ENCODE data around the gene PRKCD.

GRCh38 chr3:53180305-53181023, 19.5 kb downstream of the PRKCD start:
- TF ChIP-seq, protein P1, sequence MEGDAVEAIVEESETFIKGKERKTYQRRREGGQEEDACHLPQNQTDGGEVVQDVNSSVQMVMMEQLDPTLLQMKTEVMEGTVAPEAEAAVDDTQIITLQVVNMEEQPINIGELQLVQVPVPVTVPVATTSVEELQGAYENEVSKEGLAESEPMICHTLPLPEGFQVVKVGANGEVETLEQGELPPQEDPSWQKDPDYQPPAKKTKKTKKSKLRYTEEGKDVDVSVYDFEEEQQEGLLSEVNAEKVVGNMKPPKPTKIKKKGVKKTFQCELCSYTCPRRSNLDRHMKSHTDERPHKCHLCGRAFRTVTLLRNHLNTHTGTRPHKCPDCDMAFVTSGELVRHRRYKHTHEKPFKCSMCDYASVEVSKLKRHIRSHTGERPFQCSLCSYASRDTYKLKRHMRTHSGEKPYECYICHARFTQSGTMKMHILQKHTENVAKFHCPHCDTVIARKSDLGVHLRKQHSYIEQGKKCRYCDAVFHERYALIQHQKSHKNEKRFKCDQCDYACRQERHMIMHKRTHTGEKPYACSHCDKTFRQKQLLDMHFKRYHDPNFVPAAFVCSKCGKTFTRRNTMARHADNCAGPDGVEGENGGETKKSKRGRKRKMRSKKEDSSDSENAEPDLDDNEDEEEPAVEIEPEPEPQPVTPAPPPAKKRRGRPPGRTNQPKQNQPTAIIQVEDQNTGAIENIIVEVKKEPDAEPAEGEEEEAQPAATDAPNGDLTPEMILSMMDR (IDR thresholded peaks at IDR 0.05), result no peak
- no peak for TF ChIP-seq POLR2AphosphoS5 (IDR thresholded peaks at IDR 0.05; ENCODE audit: insufficient read depth in 1 of 2, low read depth in 1 of 2)
